K562 (cell line): Measurements from ENCODE around the gene LYPD4. TPM values are rescaled to one million over a fixed set of nuclear protein-coding genes. Genes with fewer than 3 reads are reported as not detected.

ENCODE experiments used
- BDP1 ChIP-seq: IDR thresholded peaks from 3 replicates; pipeline ENCODE4 v1.6.1; 2011; ENCODE audit not compliant: insufficient read length, insufficient read depth
- E2F3 ChIP-seq: fragments of 250-450 bp; sonication (Bioruptor Pico); IDR thresholded peaks from 2 replicates; pipeline ENCODE4 v1.4.0; 2020; ENCODE audit warnings: mild to moderate bottlenecking
- EZH2 ChIP-seq: IDR thresholded peaks from 2 replicates; pipeline ENCODE4 v1.6.1; 2012; ENCODE audit warnings: low read depth, mild to moderate bottlenecking, inconsistent platforms, low read length, borderline replicate concordance
- FOXK1 ChIP-seq: sonication (generic); formaldehyde crosslinking; IDR thresholded peaks from 2 replicates; pipeline ENCODE4 v1.8.0; 2022; ENCODE audit warnings: missing genetic modification reagents, mild to moderate bottlenecking, borderline replicate concordance
- NR0B1 ChIP-seq: fragments of 450-650 bp; IDR thresholded peaks from one replicate; pipeline ENCODE4 v1.6.1; 2018; ENCODE audit warnings: mild to moderate bottlenecking, moderate library complexity; ENCODE audit not compliant: partially characterized antibody
- USF1 ChIP-seq: sonication (generic); formaldehyde crosslinking; IDR thresholded peaks from 2 replicates; pipeline ENCODE4 v1.9.0; 2022; ENCODE audit warnings: mild to moderate bottlenecking, missing genetic modification reagents
- ZNF197 ChIP-seq: fragments of 200-800 bp; sonication (Bioruptor generic); IDR thresholded peaks from 2 replicates; pipeline ENCODE4 v1.6.1; 2016; ENCODE audit warnings: low read depth, missing genetic modification characterization, missing compliant biosample characterization
- ZNF24 ChIP-seq: fragments of 450-650 bp; IDR thresholded peaks from 2 replicates; pipeline ENCODE4 v1.6.1; 2016
- ZNF280B ChIP-seq: fragments of 250-450 bp; sonication (Bioruptor Pico); IDR thresholded peaks from 2 replicates; pipeline ENCODE4 v1.5.1; 2021; ENCODE audit warnings: mild to moderate bottlenecking
- ZNF311 ChIP-seq: fragments of 250-450 bp; sonication (Bioruptor Pico); IDR thresholded peaks from 2 replicates; pipeline ENCODE4 v1.4.0; 2020; ENCODE audit warnings: mild to moderate bottlenecking, moderate library complexity
- polyA plus RNA-seq, 8 experiments: library from polyadenylated mRNA; depleted of rRNA in 4 of 8; stranded (reverse) in 5 of 8; unstranded in 3 of 8; fragments of >200 nt; fragmentation: Nextera tagmentation in 2 of 8; fragmentation: Illumina TruSeq in 1 of 8; extraction: Ambion mirVana in 2 of 8; extraction: Trizol in 1 of 8; gene quantifications; 2 replicates each; pipeline versions ENCODE4 v1.2.1 to v1.2.3, GENCODE V29; 2011 to 2014; ENCODE audit warnings: inconsistent platforms in 1 of 8, missing spikeins in 1 of 8
- total RNA-seq, 7 experiments: library from RNA; depleted of rRNA in 6 of 7; stranded (reverse); fragments of >200 nt in 6 of 7; fragmentation: Illumina TruSeq in 2 of 7; extraction: Trizol in 2 of 7; gene quantifications; 2 replicates each; pipeline versions ENCODE4 v1.2.1 to v1.2.3, GENCODE V29; 2011 to 2021; ENCODE audit warnings: low replicate concordance in 1 of 7

LYPD4 gene
- total and polyA plus RNA-seq, 9 of the 15 experiments (the other 6 are each of a cell fraction or from before 2014, with no cell fraction given) = 0.11 TPM; not detected in 8

GRCh38 chr19:41843371-41843770 is 1.1 kb downstream of the LYPD4 start (continued):
- TF ChIP-seq EZH2 (no peak), ZNF197 (CRISPR knock-in tag) (no peak), FOXK1 (CRISPR knock-in tag) (no peak), USF1 (CRISPR knock-in tag) (no peak), ZNF24 (no peak), ZNF280B (CRISPR knock-in tag) (no peak), ZNF311 (no peak), BDP1 (no peak), E2F3 (CRISPR knock-in tag) (no peak), NR0B1 (no peak)
